Measurements from ENCODE around the gene PAX9. TPM values are rescaled to one million over a fixed set of nuclear protein-coding genes. Genes with fewer than 3 reads are reported as not detected.

Gene PAX9
- total and polyA plus RNA-seq, 9 of the 15 experiments (the other 6 are each of a cell fraction or from before 2014, with no cell fraction given): 0.87 to 2.4 (median 1.3) TPM

- TF ChIP-seq POLR2G (IDR thresholded peaks at IDR 0.05; ENCODE audit: low read depth, low read length) (peak; percentile 73), WHSC1 (IDR thresholded peaks at IDR 0.05; ENCODE audit: low read length) (no peak), MTA2 (IDR thresholded peaks at IDR 0.05; ENCODE audit: low read depth) (no peak), EWSR1 (IDR thresholded peaks at IDR 0.05; ENCODE audit: borderline replicate concordance, low read depth, partially characterized antibody) (no peak), ZFX (CRISPR knock-in tag; IDR thresholded peaks at IDR 0.05) (no peak), RUNX1 (IDR thresholded peaks at IDR 0.05; ENCODE audit: low read depth) (no peak), E2F1 (CRISPR knock-in tag; IDR thresholded peaks at IDR 0.05) (no peak), ZNF217 (CRISPR knock-in tag; IDR thresholded peaks at IDR 0.05) (no peak), ATF6 (CRISPR knock-in tag; IDR thresholded peaks at IDR 0.05) (no peak), NFXL1 (CRISPR knock-in tag; IDR thresholded peaks at IDR 0.05) (no peak), HMGN3 (IDR thresholded peaks at IDR 0.05; ENCODE audit: borderline replicate concordance, extremely low read depth, insufficient read length, low read depth, low read length) (no peak), ZNF347 (CRISPR knock-in tag; IDR thresholded peaks at IDR 0.05; ENCODE audit: low read depth) (no peak), RAD21 (CRISPR knock-in tag; conservative IDR thresholded peaks at IDR 0.05 in 1 of 2, IDR thresholded peaks at IDR 0.05 in 1 of 2) (no peak), FOS (IDR thresholded peaks at IDR 0.05; ENCODE audit: extremely low read depth, insufficient read length) (peak; percentile 30), NFYB (IDR thresholded peaks at IDR 0.05; ENCODE audit: extremely low read depth, insufficient read length) (peak; percentile 15), CEBPZ (IDR thresholded peaks at IDR 0.05; ENCODE audit: borderline replicate concordance, low read depth, low read length) (no peak), BACH1 (tag; IDR thresholded peaks at IDR 0.05) (no peak), TAF7 (tag; IDR thresholded peaks at IDR 0.05) (no peak), NONO (IDR thresholded peaks at IDR 0.05; ENCODE audit: low read depth in 2 of 2, low read length in 1 of 2) (no peak), SMAD4 (CRISPR knock-in tag; conservative IDR thresholded peaks at IDR 0.05) (no peak), ZNF316 (IDR thresholded peaks at IDR 0.05) (peak; percentile 83), CC2D1A (IDR thresholded peaks at IDR 0.05) (no peak), ZNF133 (CRISPR knock-in tag; IDR thresholded peaks at IDR 0.05) (no peak)
Measured at GRCh38 chr14:36661506-36662257, at the start of gene PAX9 (continued).

Data from K562 (cell line).